ENCODE results near the gene CREB3.

- TF ChIP-seq POLR2A (IDR thresholded peaks at IDR 0.05) (no peak), CTCF (IDR thresholded peaks at IDR 0.05) (no peak), EP300 (IDR thresholded peaks at IDR 0.05) (no peak)
These were observed 11.0 kb downstream of the CREB3 start for GRCh38 chr9:35743452-35743851.
